HG03432 (cell line): ENCODE measurements around the gene NAIP.
"Not testable (repeated sequence)": the region's sequence is repeated elsewhere in the genome, so short reads cannot be mapped to it uniquely, and the experiment has no call there.

Experiments
- ATAC-seq: cut with Tn5 transposase; IDR thresholded peaks from one replicate; pipeline ENCODE4 v1.9.1; 2021; ENCODE audit warnings: mild to moderate bottlenecking, moderate library complexity; ENCODE audit not compliant: unreplicated experiment

Gene NAIP

GRCh38 chr5:70931709-70932368, 93.3 kb downstream of the NAIP start:
- ATAC-seq: not testable (repeated sequence)

- not testable (repeated sequence) for ATAC-seq
Measured at GRCh38 chr5:70925211-70925562, 100.0 kb downstream of the NAIP start.
